Measurements from ENCODE around the gene NCR3LG1. TPM values are rescaled to one million over a fixed set of nuclear protein-coding genes. Genes with fewer than 3 reads are reported as not detected.

Gene NCR3LG1
- polyA plus RNA-seq, 3 donors, result 0.43 to 1.5 (median 0.45) TPM

- H3K27ac ChIP-seq (ENCODE audit: low read depth, low read length), result no peak overlapping the region
- WGBS, 3 donors, result 2 to 5% (median 3%) methylated on average over 40 to 54 of the region's 55 CpGs
Measured at GRCh38 chr11:17389211-17389956, 37.8 kb downstream of the NCR3LG1 start.

- no peak overlapping the region for H3K27ac ChIP-seq (ENCODE audit: low read depth, low read length)
- WGBS, 3 donors, result 55 to 69% (median 68%) methylated on average over 10 of the region's 10 CpGs
Measured at GRCh38 chr11:17389957-17390649, 38.5 kb downstream of the NCR3LG1 start.

- H3K27ac ChIP-seq (ENCODE audit: low read depth, low read length), result no peak overlapping the region
- 78 to 88% (median 82%) methylated on average over 3 of the region's 3 CpGs for WGBS, 3 donors
Measured at GRCh38 chr11:17391493-17392355, 40.1 kb downstream of the NCR3LG1 start.

GRCh38 chr11:17392872-17393271 lies 41.3 kb downstream of the NCR3LG1 start:
- H3K27ac ChIP-seq (ENCODE audit: low read depth, low read length), result no peak overlapping the region
- 90 to 92% (median 91%) methylated on average over 14 of the region's 14 CpGs for WGBS, 3 donors

- WGBS, 3 donors, result 91 to 94% (median 94%) methylated on average over 6 of the region's 6 CpGs
- H3K27ac ChIP-seq (ENCODE audit: low read depth, low read length), result no peak overlapping the region
Measured at GRCh38 chr11:17393472-17393871, 41.9 kb downstream of the NCR3LG1 start.

GRCh38 chr11:17394743-17395390 lies 43.3 kb downstream of the NCR3LG1 start:
- 87 to 95% (median 91%) methylated on average over 10 of the region's 10 CpGs for WGBS, 3 donors
- H3K27ac ChIP-seq (ENCODE audit: low read depth, low read length), result no peak overlapping the region

- H3K27ac ChIP-seq (ENCODE audit: low read depth, low read length), result no peak overlapping the region
- 95 to 96% (median 96%) methylated on average over 20 of the region's 20 CpGs for WGBS, 3 donors
Measured at GRCh38 chr11:17395554-17395961, 44.0 kb downstream of the NCR3LG1 start.

- 90 to 94% (median 93%) methylated on average over 6 of the region's 6 CpGs for WGBS, 3 donors
- no peak overlapping the region for H3K27ac ChIP-seq (ENCODE audit: low read depth, low read length)
Measured at GRCh38 chr11:17395978-17396377, 44.4 kb downstream of the NCR3LG1 start.

- WGBS, 3 donors, result 93 to 95% (median 95%) methylated on average over 21 to 22 of the region's 22 CpGs
- no peak overlapping the region for H3K27ac ChIP-seq (ENCODE audit: low read depth, low read length)
Measured at GRCh38 chr11:17396598-17397310, 45.2 kb downstream of the NCR3LG1 start.

GRCh38 chr11:17397311-17398002 lies 45.9 kb downstream of the NCR3LG1 start:
- 90 to 94% (median 94%) methylated on average over 14 of the region's 14 CpGs for WGBS, 3 donors
- no peak overlapping the region for H3K27ac ChIP-seq (ENCODE audit: low read depth, low read length)

- no peak overlapping the region for H3K27ac ChIP-seq (ENCODE audit: low read depth, low read length)
Measured at GRCh38 chr11:17399236-17399635, 47.6 kb downstream of the NCR3LG1 start.

GRCh38 chr11:17400048-17400775 lies 48.6 kb downstream of the NCR3LG1 start:
- no peak overlapping the region for H3K27ac ChIP-seq (ENCODE audit: low read depth, low read length)
- WGBS, 3 donors, result 82 to 87% (median 85%) methylated on average over 19 of the region's 19 CpGs

GRCh38 chr11:17401316-17401715 lies 49.7 kb downstream of the NCR3LG1 start:
- WGBS, 3 donors, result 92 to 100% (median 95%) methylated on average over 2 of the region's 2 CpGs
- H3K27ac ChIP-seq (ENCODE audit: low read depth, low read length), result no peak overlapping the region

- WGBS, 3 donors, result 90 to 93% (median 91%) methylated on average over 8 of the region's 8 CpGs
- H3K27ac ChIP-seq (ENCODE audit: low read depth, low read length), result no peak overlapping the region
Measured at GRCh38 chr11:17401841-17402240, 50.2 kb downstream of the NCR3LG1 start.

GRCh38 chr11:17402486-17402885 lies 50.9 kb downstream of the NCR3LG1 start:
- 95 to 97% (median 96%) methylated on average over 6 to 8 of the region's 8 CpGs for WGBS, 3 donors
- H3K27ac ChIP-seq (ENCODE audit: low read depth, low read length), result no peak overlapping the region

- H3K27ac ChIP-seq (ENCODE audit: low read depth, low read length), result no peak overlapping the region
Measured at GRCh38 chr11:17403980-17404759, 52.6 kb downstream of the NCR3LG1 start.

More at GRCh38 chr11:17403980-17404759, 52.6 kb downstream of the NCR3LG1 start:
- WGBS, 3 donors, result 82 to 87% (median 86%) methylated on average over 18 of the region's 18 CpGs
